ENCODE results near the gene RSPO4.

GRCh38 chr20:1034415-1034789 is 32.3 kb upstream of the RSPO4 start:
- TF ChIP-seq CTCF (IDR thresholded peaks at IDR 0.05; ENCODE audit: low read depth, low read length), result no peak
- TF ChIP-seq EZH2phosphoT487 (IDR thresholded peaks at IDR 0.05; ENCODE audit: low read depth), result no peak
